ENCODE results near the gene HYKK. TPM values are rescaled to one million over a fixed set of nuclear protein-coding genes. Genes with fewer than 3 reads are reported as not detected.
A peak's percentile ranks its signal among the peaks of the same experiment; 100 is the strongest.
"Not testable (repeated sequence)": the region's sequence is repeated elsewhere in the genome, so short reads cannot be mapped to it uniquely, and the experiment has no call there.

HYKK gene
- total RNA-seq, 2 experiments from 2014 or later = 1.1 to 1.5 TPM

DNA sequence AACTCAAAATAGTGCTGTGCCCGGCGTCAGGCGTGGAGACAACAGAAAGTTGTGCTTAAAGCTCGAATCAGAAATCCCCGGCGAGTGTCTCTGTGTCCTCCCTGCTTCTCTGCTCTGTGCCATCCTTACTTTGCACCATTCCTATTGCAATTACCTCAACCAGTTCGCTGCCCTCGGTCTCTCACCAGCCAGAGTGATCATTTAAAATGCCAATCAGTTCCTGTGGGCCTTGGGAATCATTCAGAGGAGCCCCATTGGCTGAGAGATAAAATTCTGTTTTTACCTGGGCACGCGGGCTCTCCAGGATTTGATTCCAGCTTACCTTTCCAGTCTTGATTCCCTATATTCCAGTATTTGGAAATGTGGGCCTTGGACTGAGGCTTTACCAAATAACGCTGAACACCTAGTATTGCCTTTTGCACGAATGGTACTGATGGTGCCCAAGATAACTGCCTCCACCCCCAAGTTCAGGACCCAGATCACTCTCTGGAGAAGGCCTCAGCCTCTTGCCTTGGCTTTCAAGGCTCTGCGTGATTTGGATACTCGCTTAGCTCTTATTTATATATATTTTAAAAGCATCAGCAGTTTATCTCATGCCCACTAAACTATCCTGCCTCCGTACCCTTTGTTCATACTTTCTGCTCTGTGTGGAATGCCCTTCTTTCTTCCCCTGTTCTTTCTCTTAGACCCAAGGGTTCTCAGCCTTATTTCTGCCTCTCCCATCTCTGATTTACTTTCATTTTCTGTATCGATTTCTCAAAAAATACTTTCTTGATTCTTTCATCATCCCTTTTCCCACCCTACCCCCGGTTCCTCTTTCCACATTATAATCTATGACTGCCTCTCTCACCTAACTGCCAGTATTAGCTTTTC is 33.7 kb downstream of the HYKK start:
- no peaks in the 10 kb centered on the region for H3K9me3 Mint-ChIP-seq (ENCODE audit: insufficient read depth)
- H3K27me3 Mint-ChIP-seq (ENCODE audit: low read depth) = no peaks in the 10 kb centered on the region
- peak overlapping the region; percentile 90 for H3K4me3 Mint-ChIP-seq
- H3K27ac Mint-ChIP-seq = peak overlapping the region; percentile 91
- DNase-seq (peak; percentile 35), ATAC-seq (no peak)
- CTCF ChIA-PET = interaction anchor here (0.9 to 2.0 kb wide), 6 partner anchors 24 to 276 kb away, joined by 3 to 8 read pairs (median 4); partner anchors contain the start of gene CHRNA5
- H3K4me1 Mint-ChIP-seq (ENCODE audit: low read depth) = peaks cover 34% of the 10 kb centered on the region
- POLR2A ChIA-PET = interaction anchor here (0.6 to 2.5 kb wide), 18 partner anchors 9 to 551 kb away, joined by 3 to 28 read pairs (median 4); partner anchors contain the start of genes CHRNA5, HYKK, IREB2 and SKIC8
- H3K36me3 Mint-ChIP-seq (ENCODE audit: low read depth) = peaks cover 45% of the 10 kb centered on the region

DNA sequence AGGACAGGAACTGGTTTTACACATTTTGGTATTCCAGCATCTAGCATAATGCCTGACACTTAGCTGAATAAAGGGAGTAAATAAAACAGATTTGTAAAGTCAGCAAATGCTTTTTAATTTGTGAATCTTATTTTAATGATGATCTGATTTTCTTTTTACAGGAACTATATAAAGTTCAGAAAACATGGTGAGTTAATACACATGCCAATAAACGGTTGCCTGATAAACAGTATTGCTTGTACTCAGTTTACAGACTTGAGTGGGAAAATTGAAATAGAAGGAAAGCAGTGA is 34.3 kb downstream of the HYKK start:
- ATAC-seq (no peak), DNase-seq (no peak)
- Mint-ChIP-seq H3K9me3 (ENCODE audit: insufficient read depth) (no peaks in the 10 kb centered on the region), H3K4me1 (ENCODE audit: low read depth) (peaks cover 34% of the 10 kb centered on the region), H3K4me3 (peak overlapping the region; percentile 90), H3K36me3 (ENCODE audit: low read depth) (peaks cover 49% of the 10 kb centered on the region), H3K27me3 (ENCODE audit: low read depth) (no peaks in the 10 kb centered on the region), H3K27ac (peak overlapping the region; percentile 91)
- ChIA-PET CTCF (no interaction called here), POLR2A (interaction anchor here (1.2 to 2.5 kb wide), 3 partner anchors 23 to 242 kb away, joined by 4 to 28 read pairs (median 20); partner anchors contain the start of genes CHRNA5, IREB2 and SKIC8)

DNA sequence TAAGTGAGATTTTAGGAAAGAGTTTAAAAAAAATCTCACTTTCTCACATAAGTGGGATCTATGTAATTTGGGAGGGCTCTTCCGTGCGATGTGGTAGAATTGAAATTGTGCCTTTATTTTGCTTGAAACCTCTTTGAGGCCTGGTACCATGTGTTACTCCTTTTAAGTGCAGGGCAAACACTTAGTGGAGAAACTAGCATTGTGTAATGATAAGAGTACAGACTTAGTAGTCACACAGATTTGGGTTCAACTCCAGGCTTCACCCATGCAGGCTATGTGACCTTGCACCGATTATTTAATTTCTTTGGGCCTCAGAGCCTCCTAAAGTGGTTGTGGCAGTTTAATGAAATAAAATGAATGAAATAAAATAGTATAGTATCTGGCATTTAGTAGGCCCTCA is 35.3 kb downstream of the HYKK start:
- Mint-ChIP-seq H3K27me3 (ENCODE audit: low read depth) (no peaks in the 10 kb centered on the region), H3K9me3 (ENCODE audit: insufficient read depth) (no peaks in the 10 kb centered on the region), H3K27ac (peak overlapping the region; percentile 39), H3K4me3 (peak overlapping the region; percentile 90), H3K4me1 (ENCODE audit: low read depth) (peaks cover 34% of the 10 kb centered on the region), H3K36me3 (ENCODE audit: low read depth) (peaks cover 54% of the 10 kb centered on the region)
- DNase-seq (no peak), ATAC-seq (no peak)
- ChIA-PET CTCF (interaction anchor here (1.4 kb wide), 1 partner anchor 10 kb away, joined by 3 read pairs; no protein-coding TSS in a partner anchor), POLR2A (interaction anchor here (0.6 kb wide), 1 partner anchor 94 kb away, joined by 3 read pairs; no protein-coding TSS in a partner anchor)

DNA sequence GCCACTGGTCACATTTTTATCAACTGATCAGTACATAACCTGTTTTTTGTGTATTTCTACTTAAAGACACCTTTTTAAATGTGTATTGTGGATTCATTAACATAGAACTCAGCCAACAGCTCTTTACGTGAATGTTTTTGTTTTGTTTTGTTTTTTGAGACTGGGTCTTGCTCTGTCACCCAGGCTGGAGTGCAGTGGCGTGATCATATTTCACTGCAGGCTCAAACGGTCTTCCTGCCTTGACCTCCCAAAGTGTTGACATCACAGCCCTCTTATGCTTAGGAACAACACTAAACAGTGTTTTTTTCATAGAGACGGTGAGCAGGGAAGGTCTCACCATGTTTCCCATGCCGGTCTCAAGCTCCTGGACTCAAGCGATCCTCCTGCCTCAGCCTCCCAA is 42.8 kb downstream of the HYKK start:
- no peaks in the 10 kb centered on the region for H3K27me3 Mint-ChIP-seq (ENCODE audit: low read depth)
- H3K4me1 Mint-ChIP-seq (ENCODE audit: low read depth) = peaks cover 1% of the 10 kb centered on the region
- ChIA-PET CTCF (interaction anchor here (1.4 kb wide), 1 partner anchor 16 kb away, joined by 5 read pairs; the partner anchor contains the start of gene CHRNA5), POLR2A (interaction anchor here (0.9 to 1.2 kb wide), 2 partner anchors 10 to 15 kb away, joined by 4 to 7 read pairs; partner anchors contain the start of genes CHRNA5 and PSMA4)
- DNase-seq (no peak), ATAC-seq (no peak)
- no peak overlapping the region for H3K27ac Mint-ChIP-seq
- peaks cover 46% of the 10 kb centered on the region for H3K36me3 Mint-ChIP-seq (ENCODE audit: low read depth)
- H3K4me3 Mint-ChIP-seq = no peak overlapping the region
- H3K9me3 Mint-ChIP-seq (ENCODE audit: insufficient read depth) = no peaks in the 10 kb centered on the region

DNA sequence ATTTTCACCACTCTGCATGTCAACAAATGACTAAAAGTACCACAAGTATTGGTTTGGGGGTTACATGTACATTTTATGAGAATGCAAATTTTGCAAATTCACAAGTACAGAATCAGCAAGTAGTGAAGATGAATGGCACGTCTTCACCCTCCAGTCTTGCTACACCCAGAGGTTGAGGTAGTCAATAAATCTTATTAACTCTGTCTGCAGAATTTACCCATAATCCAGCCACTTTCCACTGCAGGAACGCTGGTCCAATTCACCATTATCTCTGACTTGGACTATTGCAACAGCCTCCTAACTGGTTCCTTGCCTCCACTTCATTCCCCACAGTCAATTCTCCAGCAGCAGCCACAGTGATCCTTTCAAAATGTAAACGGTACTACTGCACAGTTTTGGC is 43.4 kb downstream of the HYKK start:
- ATAC-seq = no peak
- DNase-seq = no peak
- Mint-ChIP-seq H3K27ac (no peak overlapping the region), H3K4me1 (ENCODE audit: low read depth) (no peaks in the 10 kb centered on the region), H3K9me3 (ENCODE audit: insufficient read depth) (no peaks in the 10 kb centered on the region), H3K4me3 (no peak overlapping the region), H3K36me3 (ENCODE audit: low read depth) (peaks cover 40% of the 10 kb centered on the region), H3K27me3 (ENCODE audit: low read depth) (no peaks in the 10 kb centered on the region)
- ChIA-PET POLR2A (interaction anchor here (0.5 to 1.0 kb wide), 3 partner anchors 11 to 597 kb away, joined by 3 to 4 read pairs (median 3); partner anchors contain the start of genes CHRNA5 and PSMA4), CTCF (no interaction called here)

DNA sequence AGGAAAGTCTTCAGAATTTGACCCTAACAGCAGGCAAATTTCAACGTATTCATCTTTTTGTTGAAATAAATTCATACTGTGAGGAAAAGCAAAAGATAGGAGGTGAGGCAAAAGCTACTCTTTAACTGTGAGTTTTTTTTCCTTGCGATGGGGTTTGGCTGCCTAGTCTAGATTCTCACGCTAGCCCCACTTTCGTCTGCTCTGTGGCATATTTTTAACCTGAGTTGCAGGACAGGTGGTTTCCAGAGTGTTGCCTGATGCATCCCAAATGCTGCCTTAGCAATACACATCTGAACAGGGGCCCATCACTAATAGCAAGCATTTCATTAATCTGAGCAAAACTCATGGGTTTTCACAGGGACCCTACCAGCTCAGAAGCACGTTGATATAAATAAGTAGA is 44.5 kb downstream of the HYKK start:
- Mint-ChIP-seq H3K27ac (no peak overlapping the region), H3K4me1 (ENCODE audit: low read depth) (no peaks in the 10 kb centered on the region), H3K27me3 (ENCODE audit: low read depth) (no peaks in the 10 kb centered on the region), H3K9me3 (ENCODE audit: insufficient read depth) (no peaks in the 10 kb centered on the region), H3K4me3 (no peak overlapping the region), H3K36me3 (ENCODE audit: low read depth) (peaks cover 31% of the 10 kb centered on the region)
- POLR2A ChIA-PET = interaction anchor here (1.3 kb wide), 1 partner anchor 13 kb away, joined by 3 read pairs; the partner anchor contains the start of gene CHRNA5
- DNase-seq (no peak), ATAC-seq (no peak)
- CTCF ChIA-PET = interaction anchor here (1.2 kb wide), 1 partner anchor 9 kb away, joined by 3 read pairs; no protein-coding TSS in a partner anchor

DNA sequence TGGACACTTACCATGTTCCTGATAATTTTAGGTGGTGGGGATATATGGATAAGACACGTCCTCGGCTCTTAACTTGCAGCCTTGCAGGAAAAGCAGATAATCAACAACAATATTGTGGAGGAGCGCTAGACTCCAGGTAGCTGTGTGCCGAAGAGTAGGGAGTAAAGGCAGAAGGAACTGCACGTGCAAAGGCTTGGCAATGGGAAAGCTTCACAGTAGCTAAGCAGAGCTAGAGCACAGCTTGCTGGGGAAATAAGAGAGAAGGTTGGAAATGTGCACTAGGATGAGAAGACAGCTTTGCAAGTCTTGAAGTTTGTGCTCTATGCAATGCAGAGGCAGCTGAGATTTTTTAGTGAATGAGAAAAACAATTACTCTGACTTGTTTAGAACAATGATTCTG is 45.2 kb downstream of the HYKK start:
- POLR2A ChIA-PET = interaction anchor here (1.3 kb wide), 1 partner anchor 12 kb away, joined by 3 read pairs; the partner anchor contains the start of gene CHRNA5
- ATAC-seq (no peak), DNase-seq (no peak)
- Mint-ChIP-seq H3K27me3 (ENCODE audit: low read depth) (no peaks in the 10 kb centered on the region), H3K4me3 (no peak overlapping the region), H3K36me3 (ENCODE audit: low read depth) (peaks cover 28% of the 10 kb centered on the region), H3K27ac (no peak overlapping the region), H3K4me1 (ENCODE audit: low read depth) (no peaks in the 10 kb centered on the region), H3K9me3 (ENCODE audit: insufficient read depth) (no peaks in the 10 kb centered on the region)
- CTCF ChIA-PET = interaction anchor here (1.2 kb wide), 1 partner anchor 9 kb away, joined by 3 read pairs; no protein-coding TSS in a partner anchor

DNA sequence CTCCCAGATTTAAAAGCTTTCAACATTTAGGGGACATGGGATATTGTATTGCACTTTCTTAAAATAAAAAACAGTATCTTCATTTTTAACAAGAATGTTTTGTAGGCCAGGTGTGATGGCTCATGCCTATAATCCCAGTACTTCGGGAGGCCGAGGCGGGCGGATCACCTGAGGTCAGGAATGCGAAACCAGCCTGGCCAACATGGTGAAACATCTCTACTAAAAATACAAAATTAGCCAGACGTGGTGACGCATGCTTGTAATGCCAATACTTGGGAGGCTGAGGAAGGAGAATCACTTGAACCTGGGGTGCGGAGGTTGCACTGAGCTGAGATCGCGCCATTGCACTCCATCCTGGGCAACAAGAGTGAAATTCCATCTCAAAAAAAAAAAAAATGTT is 52.8 kb downstream of the HYKK start:
- H3K27ac Mint-ChIP-seq; H3K36me3 Mint-ChIP-seq (ENCODE audit: low read depth); H3K4me1 Mint-ChIP-seq (ENCODE audit: low read depth); POLR2A ChIA-PET; CTCF ChIA-PET; H3K9me3 Mint-ChIP-seq (ENCODE audit: insufficient read depth); ATAC-seq; H3K4me3 Mint-ChIP-seq; DNase-seq; H3K27me3 Mint-ChIP-seq (ENCODE audit: low read depth): not testable (repeated sequence)

DNA sequence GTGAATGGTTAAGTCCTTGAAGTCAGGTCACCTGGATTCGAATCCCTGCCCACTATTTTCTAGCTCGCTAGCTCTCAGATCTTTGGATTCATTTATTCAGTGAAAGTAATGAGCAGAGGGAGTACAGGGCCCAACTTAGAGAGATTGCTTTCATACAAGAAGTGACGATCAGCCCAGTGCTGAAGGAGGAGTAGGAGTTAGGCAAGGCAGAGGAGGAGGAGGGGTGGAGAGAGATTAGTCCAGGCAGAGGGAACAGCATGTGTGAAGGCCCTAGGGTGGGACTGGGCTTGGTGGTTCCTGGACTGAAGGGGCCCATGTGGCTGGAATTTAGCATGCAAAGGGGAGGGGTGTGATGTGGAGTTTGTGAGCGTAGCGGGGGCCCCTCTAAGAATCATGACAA is 54.1 kb downstream of the HYKK start:
- H3K4me3 Mint-ChIP-seq = no peak overlapping the region
- ATAC-seq (no peak), DNase-seq (no peak)
- peaks cover 15% of the 10 kb centered on the region for H3K27me3 Mint-ChIP-seq (ENCODE audit: low read depth)
- peaks cover 19% of the 10 kb centered on the region for H3K4me1 Mint-ChIP-seq (ENCODE audit: low read depth)
- POLR2A ChIA-PET = no interaction called here
- H3K27ac Mint-ChIP-seq = no peak overlapping the region
- H3K9me3 Mint-ChIP-seq (ENCODE audit: insufficient read depth) = no peaks in the 10 kb centered on the region
- H3K36me3 Mint-ChIP-seq (ENCODE audit: low read depth) = no peaks in the 10 kb centered on the region
- CTCF ChIA-PET = no interaction called here

DNA sequence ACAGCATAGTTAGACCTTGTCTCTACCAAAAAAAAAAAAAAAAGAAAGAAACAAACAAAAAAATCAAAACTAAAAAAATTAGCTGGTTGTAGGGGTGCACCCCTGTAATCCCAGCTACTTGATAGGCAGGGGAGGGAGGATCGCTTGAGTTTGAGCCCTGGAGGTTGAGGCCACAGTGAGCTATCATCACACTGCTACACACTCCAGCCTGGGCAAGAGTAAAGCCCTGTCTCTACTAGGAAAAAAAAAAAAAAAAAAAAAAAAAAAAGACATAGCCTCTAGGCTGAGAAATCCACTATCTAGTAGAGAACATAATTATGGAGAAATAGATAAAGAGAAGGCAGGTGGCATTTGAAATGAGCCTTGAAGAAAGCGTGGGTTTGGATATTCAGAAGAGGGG is 55.7 kb downstream of the HYKK start:
- no peak overlapping the region for H3K27ac Mint-ChIP-seq
- no peak overlapping the region for H3K4me3 Mint-ChIP-seq
- ATAC-seq (no peak), DNase-seq (no peak)
- ChIA-PET CTCF (no interaction called here), POLR2A (no interaction called here)
- no peaks in the 10 kb centered on the region for H3K9me3 Mint-ChIP-seq (ENCODE audit: insufficient read depth)
- peaks cover 21% of the 10 kb centered on the region for H3K4me1 Mint-ChIP-seq (ENCODE audit: low read depth)
- peaks cover 24% of the 10 kb centered on the region for H3K27me3 Mint-ChIP-seq (ENCODE audit: low read depth)
- no peaks in the 10 kb centered on the region for H3K36me3 Mint-ChIP-seq (ENCODE audit: low read depth)

DNA sequence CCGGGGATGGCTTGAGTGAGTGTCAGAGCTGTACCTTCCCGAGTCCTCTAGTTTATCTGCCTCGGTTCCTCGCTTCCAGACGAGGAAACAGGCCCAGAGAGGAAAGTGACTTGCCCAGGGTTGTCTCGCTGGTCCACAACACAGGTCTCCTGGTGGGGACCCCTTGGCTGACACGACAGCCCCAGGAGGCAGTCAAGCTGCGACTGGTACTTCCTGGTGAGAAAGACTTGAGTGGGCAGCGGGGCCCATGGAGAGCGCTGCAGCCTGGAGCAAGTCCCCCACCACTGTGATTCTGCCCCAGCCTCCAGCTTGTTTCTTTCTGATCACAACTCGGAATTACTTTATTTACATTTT is 57.3 kb downstream of the HYKK start:
- Mint-ChIP-seq H3K9me3 (ENCODE audit: insufficient read depth) (no peaks in the 10 kb centered on the region), H3K36me3 (ENCODE audit: low read depth) (no peaks in the 10 kb centered on the region), H3K4me1 (ENCODE audit: low read depth) (peaks cover 21% of the 10 kb centered on the region), H3K27ac (no peak overlapping the region), H3K27me3 (ENCODE audit: low read depth) (peaks cover 27% of the 10 kb centered on the region), H3K4me3 (peak overlapping the region; percentile 82)
- ATAC-seq (peak; percentile 24), DNase-seq (no peak)
- CTCF ChIA-PET = interaction anchor here (0.9 to 1.9 kb wide), 6 partner anchors 19 to 265 kb away, joined by 3 to 8 read pairs (median 4); partner anchors contain the start of genes PSMA4 and SKIC8
- POLR2A ChIA-PET = interaction anchor here (1.0 to 3.3 kb wide), 3 partner anchors 12 to 24 kb away, joined by 3 to 20 read pairs (median 5); partner anchors contain the start of gene PSMA4

Data from activated CD8-positive, alpha-beta T cell treated with anti-CD3 and anti-CD28 coated beads, Interleukin-2, amount 10 ng/mL, durations not matched to agents 7 days and 5 days (primary cell).